ENCODE results near the gene AGER. TPM values are rescaled to one million over a fixed set of nuclear protein-coding genes. Genes with fewer than 3 reads are reported as not detected.

The AGER gene
- total RNA-seq = 19.6 and 20.2 TPM in 2 replicates

DNA sequence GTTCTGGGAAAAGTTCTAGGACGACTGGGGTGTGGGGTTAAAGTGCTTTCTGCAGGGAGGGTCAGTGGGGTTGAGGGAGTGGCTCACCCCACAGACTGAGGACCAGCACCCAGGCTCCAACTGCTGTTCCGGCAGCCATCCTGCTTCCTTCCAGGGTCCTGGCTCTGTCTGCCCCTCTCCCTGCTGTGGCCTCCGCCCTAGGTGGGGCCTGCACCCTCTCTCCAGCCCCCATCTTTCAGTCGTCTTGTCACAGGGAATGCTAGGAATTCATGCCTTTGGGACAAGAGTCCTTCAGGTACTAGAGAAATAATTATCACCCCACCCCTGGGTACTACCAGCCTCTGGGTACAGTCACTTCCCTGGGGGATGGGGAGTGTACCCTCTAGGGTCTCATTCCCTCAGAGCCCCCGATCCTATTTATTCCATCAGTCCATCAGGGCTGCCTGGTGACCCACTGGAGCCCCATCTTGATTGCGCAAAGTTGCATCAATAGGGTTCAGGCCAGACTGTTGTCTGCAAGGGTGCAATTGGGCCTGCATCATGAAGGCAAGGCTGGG, at the start of gene AGER:
Gene AGER (minus strand): TSS at position 170 of the 557 bp plus-strand sequence. CDS start 31 bp downstream, at position 139.
- intact Hi-C loops (cut with micrococcal nuclease) = no loop called here
- H3K27me3 Mint-ChIP-seq (ENCODE audit: insufficient read depth) = no peaks in the 10 kb centered on the region
- peak within 1 kb of the TSS; percentile 29 for H3K27ac Mint-ChIP-seq
- DNase-seq (ENCODE audit: low spot score) = no peak
- no peaks in the 10 kb centered on the region for H3K9me3 Mint-ChIP-seq
- no peak within 1 kb of the TSS for H3K4me3 Mint-ChIP-seq
- peaks cover 55% of the 10 kb centered on the region for H3K4me1 Mint-ChIP-seq (ENCODE audit: low read depth)
- peaks cover 46% of the 10 kb centered on the region for H3K36me3 Mint-ChIP-seq (ENCODE audit: low read depth)

GRCh38 chr6:32226434-32226833, 42.4 kb upstream of the AGER start:
- Mint-ChIP-seq H3K9me3 (no peaks in the 10 kb centered on the region), H3K27ac (no peak overlapping the region), H3K27me3 (ENCODE audit: insufficient read depth) (no peaks in the 10 kb centered on the region), H3K36me3 (ENCODE audit: low read depth) (no peaks in the 10 kb centered on the region), H3K4me1 (ENCODE audit: low read depth) (no peaks in the 10 kb centered on the region), H3K4me3 (no peak overlapping the region)
- intact Hi-C loops (cut with micrococcal nuclease) = no loop called here
- DNase-seq (ENCODE audit: low spot score) = no peak

DNA sequence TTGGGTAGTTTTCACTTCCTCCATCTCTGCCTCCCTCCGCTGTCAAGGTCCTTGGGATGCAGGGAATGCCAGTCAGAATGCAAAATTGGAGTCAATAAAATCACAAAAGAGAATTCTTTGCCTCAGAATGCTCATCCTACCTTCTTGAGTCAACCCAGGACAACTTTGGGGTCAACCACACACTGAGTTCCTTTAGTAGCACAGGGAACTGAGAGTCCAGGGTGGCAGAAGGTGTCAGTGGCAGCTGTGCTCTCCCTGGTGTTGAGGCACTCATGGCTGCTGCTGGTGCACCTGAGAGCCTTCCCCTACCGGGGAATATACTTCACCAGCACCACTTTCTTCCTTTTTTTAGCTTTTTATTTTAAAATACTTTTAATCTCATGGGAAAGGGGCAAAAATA, 40.6 kb upstream of the AGER start:
- Mint-ChIP-seq H3K27ac (no peak overlapping the region), H3K4me1 (ENCODE audit: low read depth) (no peaks in the 10 kb centered on the region), H3K36me3 (ENCODE audit: low read depth) (no peaks in the 10 kb centered on the region), H3K4me3 (no peak overlapping the region), H3K27me3 (ENCODE audit: insufficient read depth) (no peaks in the 10 kb centered on the region), H3K9me3 (no peaks in the 10 kb centered on the region)
- no peak for DNase-seq (ENCODE audit: low spot score)
- intact Hi-C loops (cut with micrococcal nuclease) = no loop called here

DNA sequence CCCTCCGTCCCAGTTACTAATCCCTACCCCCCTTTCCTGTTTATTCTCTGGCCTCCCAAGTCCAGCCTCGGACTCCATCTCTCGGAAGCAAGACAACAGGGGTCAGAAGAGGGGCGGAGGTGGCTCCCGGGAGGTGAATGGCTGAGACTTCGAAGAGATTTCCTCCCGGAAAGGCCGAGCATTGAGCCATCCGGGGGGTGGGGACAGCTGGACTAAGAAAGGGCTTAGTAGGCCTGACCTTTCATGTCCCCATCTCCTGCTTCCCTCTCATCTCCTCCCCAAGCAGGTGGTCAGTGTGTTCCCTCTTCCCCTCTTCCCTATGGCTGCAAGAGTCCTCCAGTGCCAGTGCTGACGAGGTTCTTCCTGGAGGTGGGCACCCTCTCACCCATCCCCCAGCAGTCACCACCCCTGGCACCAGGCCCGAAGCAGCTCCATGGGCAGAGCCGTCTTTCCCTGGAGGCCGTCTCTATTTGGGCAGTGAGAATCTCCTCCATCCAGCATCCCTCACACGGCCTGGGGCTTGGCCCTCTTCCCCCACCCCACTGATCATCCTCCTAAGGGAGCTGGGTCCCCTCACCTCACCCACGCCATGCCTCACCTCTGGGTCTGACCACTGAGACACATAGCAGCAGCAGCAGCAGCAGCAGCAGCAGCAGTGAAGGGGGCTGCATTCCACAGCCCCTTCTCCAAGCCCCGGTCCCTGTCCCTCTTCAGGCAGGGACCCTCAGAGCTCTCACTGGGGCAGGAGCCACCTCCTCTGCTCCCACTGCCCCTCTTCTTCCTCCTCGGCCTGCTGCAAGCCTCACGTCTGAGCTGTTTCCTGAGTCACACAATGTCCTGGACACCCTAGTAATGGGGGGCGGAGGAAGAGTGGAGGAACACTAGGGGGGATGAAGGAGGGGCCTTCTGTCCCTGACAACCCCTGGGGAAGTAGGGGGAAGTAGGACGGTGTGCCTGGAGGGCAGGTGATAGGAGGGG, 39.5 kb upstream of the AGER start, which contains the start of gene NOTCH4:
Gene NOTCH4 (minus strand): TSS at position 810 of the 978 bp plus-strand sequence. CDS start 139 bp downstream, at position 671.
- Mint-ChIP-seq H3K9me3 (no peaks in the 10 kb centered on the region), H3K27me3 (ENCODE audit: insufficient read depth) (no peaks in the 10 kb centered on the region), H3K36me3 (ENCODE audit: low read depth) (no peaks in the 10 kb centered on the region), H3K4me1 (ENCODE audit: low read depth) (no peaks in the 10 kb centered on the region), H3K27ac (no peak within 1 kb of the TSS), H3K4me3 (no peak within 1 kb of the TSS)
- intact Hi-C loops (cut with micrococcal nuclease) = no loop called here
- DNase-seq (ENCODE audit: low spot score) = no peak

DNA sequence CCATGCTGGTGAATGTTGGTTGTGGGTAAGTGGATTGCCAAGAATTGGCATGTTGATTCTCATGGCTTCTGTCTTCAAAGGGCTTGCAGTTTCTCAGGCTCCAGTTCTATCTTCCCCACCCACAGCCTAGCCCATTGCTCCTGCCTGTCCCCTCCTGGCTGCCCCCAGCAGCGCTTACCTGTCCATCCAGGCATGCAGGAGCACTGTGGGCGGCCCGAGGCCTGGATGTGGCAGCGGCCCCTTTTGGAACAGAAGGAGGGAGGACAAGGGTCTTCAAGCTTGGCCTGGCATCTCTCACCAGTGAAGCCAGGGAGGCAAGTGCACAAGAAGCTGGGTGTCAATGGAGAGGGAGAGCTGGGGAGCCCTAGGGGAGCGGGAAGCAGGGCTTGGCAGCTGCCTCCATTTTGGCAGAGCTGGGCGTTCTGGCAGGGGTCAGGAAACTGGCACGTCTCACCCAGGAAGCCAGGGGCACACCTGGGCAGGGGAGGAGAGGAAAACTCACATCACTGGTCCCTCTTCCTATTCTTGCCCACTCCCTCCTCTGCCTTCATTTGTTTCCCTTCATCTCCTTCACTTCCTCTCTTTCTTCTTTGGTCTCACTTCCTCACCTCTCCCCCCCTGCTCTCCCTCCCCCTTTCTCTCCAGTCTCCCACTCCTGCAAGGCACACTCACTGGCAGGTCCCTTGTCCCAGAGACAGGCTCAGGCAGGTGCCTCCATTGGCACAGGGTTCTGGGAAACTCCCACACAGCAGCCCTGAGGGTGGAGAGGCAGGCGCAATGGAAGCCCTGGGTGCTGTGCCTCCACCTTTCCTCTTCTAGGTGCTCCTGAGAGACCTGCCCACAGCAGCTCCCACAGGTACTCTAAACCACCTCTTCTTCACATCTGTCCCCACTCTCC, 38.5 kb upstream of the AGER start:
- no peaks in the 10 kb centered on the region for H3K36me3 Mint-ChIP-seq (ENCODE audit: low read depth)
- DNase-seq (ENCODE audit: low spot score) = no peak
- H3K4me1 Mint-ChIP-seq (ENCODE audit: low read depth) = no peaks in the 10 kb centered on the region
- H3K9me3 Mint-ChIP-seq = no peaks in the 10 kb centered on the region
- H3K27ac Mint-ChIP-seq = no peak overlapping the region
- H3K27me3 Mint-ChIP-seq (ENCODE audit: insufficient read depth) = no peaks in the 10 kb centered on the region
- intact Hi-C loops (cut with micrococcal nuclease) = no loop called here
- H3K4me3 Mint-ChIP-seq = no peak overlapping the region

GRCh38 chr6:32220021-32220420, 36.0 kb upstream of the AGER start:
- Mint-ChIP-seq H3K27ac (no peak overlapping the region), H3K36me3 (ENCODE audit: low read depth) (no peaks in the 10 kb centered on the region), H3K27me3 (ENCODE audit: insufficient read depth) (peaks cover 3% of the 10 kb centered on the region), H3K4me1 (ENCODE audit: low read depth) (no peaks in the 10 kb centered on the region), H3K9me3 (no peaks in the 10 kb centered on the region), H3K4me3 (no peak overlapping the region)
- intact Hi-C loops (cut with micrococcal nuclease) = no loop called here
- DNase-seq (ENCODE audit: low spot score) = no peak

DNA sequence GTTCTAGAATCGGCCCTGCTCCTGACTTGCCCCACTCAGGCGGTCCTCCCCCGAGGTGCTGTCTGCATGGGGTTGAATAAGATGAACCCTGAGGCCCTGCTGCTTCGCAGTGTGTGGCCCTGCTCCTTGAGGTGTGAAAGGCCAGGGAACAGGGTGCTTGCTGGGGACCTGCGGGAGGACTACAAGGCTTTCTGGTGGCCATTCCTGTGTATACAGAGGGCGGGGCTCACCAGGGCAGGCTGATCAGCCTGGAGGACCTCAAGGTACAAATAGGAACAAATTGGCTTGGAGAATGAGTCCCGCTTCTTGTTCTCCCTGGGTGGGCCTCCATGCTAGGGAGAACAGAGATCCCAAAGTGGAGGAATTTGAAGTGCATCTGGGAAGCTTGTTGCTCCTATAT, 34.1 kb upstream of the AGER start:
- Mint-ChIP-seq H3K27ac (no peak overlapping the region), H3K4me3 (no peak overlapping the region), H3K36me3 (ENCODE audit: low read depth) (no peaks in the 10 kb centered on the region), H3K9me3 (no peaks in the 10 kb centered on the region), H3K4me1 (ENCODE audit: low read depth) (no peaks in the 10 kb centered on the region), H3K27me3 (ENCODE audit: insufficient read depth) (peaks cover 7% of the 10 kb centered on the region)
- intact Hi-C loops (cut with micrococcal nuclease) = no loop called here
- DNase-seq (ENCODE audit: low spot score) = no peak

DNA sequence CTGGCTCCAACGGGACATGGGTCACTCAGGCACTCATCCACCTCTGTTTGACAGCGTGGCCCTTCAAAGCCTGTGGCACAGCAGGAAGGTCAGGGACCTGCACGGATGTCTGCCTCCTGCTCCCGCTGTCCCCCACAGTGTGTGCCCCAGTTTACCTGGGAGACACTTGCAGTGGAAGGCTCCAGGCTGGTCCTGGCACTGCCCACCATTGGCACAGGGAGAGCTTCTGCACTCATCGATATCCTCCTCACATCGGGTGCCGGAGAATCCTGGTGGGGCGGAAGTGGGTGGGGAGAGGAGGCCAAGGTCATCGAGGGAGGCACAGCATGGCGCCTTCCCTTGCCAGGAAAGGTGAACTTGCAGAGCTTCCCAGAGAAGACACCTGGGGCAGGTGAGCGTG, 32.9 kb upstream of the AGER start:
- no peak for DNase-seq (ENCODE audit: low spot score)
- no peak overlapping the region for H3K4me3 Mint-ChIP-seq
- intact Hi-C loops (cut with micrococcal nuclease) = no loop called here
- H3K27me3 Mint-ChIP-seq (ENCODE audit: insufficient read depth) = peaks cover 7% of the 10 kb centered on the region
- no peaks in the 10 kb centered on the region for H3K36me3 Mint-ChIP-seq (ENCODE audit: low read depth)
- no peaks in the 10 kb centered on the region for H3K4me1 Mint-ChIP-seq (ENCODE audit: low read depth)
- no peak overlapping the region for H3K27ac Mint-ChIP-seq
- no peaks in the 10 kb centered on the region for H3K9me3 Mint-ChIP-seq

GRCh38 chr6:32216285-32216684, 32.2 kb upstream of the AGER start:
- Mint-ChIP-seq H3K27me3 (ENCODE audit: insufficient read depth) (peaks cover 9% of the 10 kb centered on the region), H3K36me3 (ENCODE audit: low read depth) (no peaks in the 10 kb centered on the region), H3K27ac (no peak overlapping the region), H3K4me1 (ENCODE audit: low read depth) (no peaks in the 10 kb centered on the region), H3K4me3 (no peak overlapping the region), H3K9me3 (no peaks in the 10 kb centered on the region)
- intact Hi-C loops (cut with micrococcal nuclease) = no loop called here
- DNase-seq (ENCODE audit: low spot score) = no peak

DNA sequence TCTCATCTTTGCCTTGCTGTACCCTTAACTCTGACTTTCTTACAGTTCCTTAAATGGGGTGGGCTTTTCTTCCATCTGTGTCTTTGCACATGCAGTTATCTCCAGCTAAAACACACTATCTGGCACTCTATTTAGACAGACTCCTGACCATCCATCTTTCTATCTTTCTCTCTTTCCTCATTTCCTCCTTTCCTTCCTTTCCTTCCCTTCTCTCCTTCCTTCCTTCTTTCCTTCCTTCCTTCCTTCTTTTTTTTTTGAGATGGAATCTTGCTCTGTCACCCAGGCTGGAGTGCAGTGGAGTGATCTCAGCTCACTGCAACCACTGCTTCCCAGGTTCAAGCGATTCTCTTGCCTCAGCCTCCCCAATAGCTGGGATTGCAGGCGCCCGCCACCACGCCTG, 31.6 kb upstream of the AGER start:
- H3K4me1 Mint-ChIP-seq (ENCODE audit: low read depth) = no peaks in the 10 kb centered on the region
- H3K36me3 Mint-ChIP-seq (ENCODE audit: low read depth) = no peaks in the 10 kb centered on the region
- no peak overlapping the region for H3K27ac Mint-ChIP-seq
- peaks cover 10% of the 10 kb centered on the region for H3K27me3 Mint-ChIP-seq (ENCODE audit: insufficient read depth)
- H3K4me3 Mint-ChIP-seq = no peak overlapping the region
- intact Hi-C loops (cut with micrococcal nuclease) = no loop called here
- no peaks in the 10 kb centered on the region for H3K9me3 Mint-ChIP-seq
- DNase-seq (ENCODE audit: low spot score) = no peak

- H3K4me1 Mint-ChIP-seq (ENCODE audit: low read depth) = no peaks in the 10 kb centered on the region
- DNase-seq (ENCODE audit: low spot score) = no peak
- H3K9me3 Mint-ChIP-seq = no peaks in the 10 kb centered on the region
- H3K27me3 Mint-ChIP-seq (ENCODE audit: insufficient read depth) = peaks cover 13% of the 10 kb centered on the region
- H3K36me3 Mint-ChIP-seq (ENCODE audit: low read depth) = no peaks in the 10 kb centered on the region
- no peak overlapping the region for H3K27ac Mint-ChIP-seq
- no peak overlapping the region for H3K4me3 Mint-ChIP-seq
- intact Hi-C loops (cut with micrococcal nuclease) = no loop called here
Observed at GRCh38 chr6:32214126-32214525, 30.1 kb upstream of the AGER start.

GRCh38 chr6:32213649-32214048, 29.6 kb upstream of the AGER start:
- Mint-ChIP-seq H3K9me3 (no peaks in the 10 kb centered on the region), H3K4me3 (no peak overlapping the region), H3K4me1 (ENCODE audit: low read depth) (no peaks in the 10 kb centered on the region), H3K27ac (no peak overlapping the region), H3K36me3 (ENCODE audit: low read depth) (no peaks in the 10 kb centered on the region), H3K27me3 (ENCODE audit: insufficient read depth) (peaks cover 13% of the 10 kb centered on the region)
- DNase-seq (ENCODE audit: low spot score) = no peak
- intact Hi-C loops (cut with micrococcal nuclease) = no loop called here

Data from activated T-helper 1 cell treated with anti-CD3 and anti-CD28 coated beads, Interleukin-12 subunit alpha, Interleukin-12 subunit beta, Interleukin-2, Interleukin-4 antibody, amounts not matched to agents 30 ng/mL and 10 ng/mL and 1 ng/mL, durations not matched to agents 14 hours and 24 hours and 36 hours (primary cell).